Measurements from ENCODE around the gene SLC49A3.
A peak's percentile ranks its signal among the peaks of the same experiment; 100 is the strongest.

Gene SLC49A3

GRCh38 chr4:656436-657337 is 32.3 kb downstream of the SLC49A3 start:
- Mint-ChIP-seq H3K4me1 (no peaks in the 10 kb centered on the region), H3K4me3 (no peak overlapping the region), H3K9me3 (peaks cover 11% of the 10 kb centered on the region), H3K36me3 (peaks cover 11% of the 10 kb centered on the region), H3K27me3 (peaks cover 7% of the 10 kb centered on the region), H3K27ac (peak overlapping the region; percentile 74)
- DNase-seq: no peak
- CTCF ChIA-PET: no interaction called here

DNA sequence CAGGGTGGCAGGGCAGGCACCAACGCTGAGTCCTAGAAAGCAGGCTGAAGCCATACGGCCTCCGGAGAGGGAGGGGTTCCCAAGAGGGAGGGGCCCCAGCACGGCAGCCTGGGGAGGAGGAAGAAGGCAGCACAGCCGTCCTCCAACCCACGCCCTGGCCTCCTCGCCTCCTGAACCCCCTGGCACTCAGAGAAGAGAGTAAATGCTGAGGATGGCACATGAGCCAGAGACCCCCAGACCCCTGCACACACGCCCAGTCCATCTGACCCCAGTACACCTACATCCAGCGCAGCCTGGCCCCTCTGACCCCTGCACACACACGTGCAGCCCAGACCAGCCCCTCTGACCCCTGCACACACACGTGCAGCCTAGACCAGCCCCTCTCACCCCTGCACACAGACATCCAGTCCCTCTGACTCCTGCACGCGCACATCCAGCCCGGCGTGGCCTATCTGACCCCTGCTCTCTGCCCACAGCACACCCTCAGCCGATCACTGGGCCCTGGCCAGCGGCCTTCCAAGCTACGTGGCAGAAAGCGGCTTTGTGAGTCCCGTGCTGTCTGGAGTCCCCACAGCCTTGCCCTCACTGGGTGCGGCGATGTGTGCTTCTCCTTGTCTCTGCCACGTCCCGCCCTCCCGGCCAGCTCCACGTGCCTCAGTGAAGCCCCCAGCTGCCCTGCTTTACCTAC is 33.3 kb downstream of the SLC49A3 start:
- Mint-ChIP-seq H3K4me3 (no peak overlapping the region), H3K9me3 (peaks cover 11% of the 10 kb centered on the region), H3K27me3 (peaks cover 15% of the 10 kb centered on the region), H3K4me1 (no peaks in the 10 kb centered on the region), H3K27ac (no peak overlapping the region), H3K36me3 (peaks cover 9% of the 10 kb centered on the region)
- CTCF ChIA-PET: no interaction called here
- no peak for DNase-seq

- no peaks in the 10 kb centered on the region for H3K4me1 Mint-ChIP-seq
- DNase-seq: no peak
- peaks cover 8% of the 10 kb centered on the region for H3K9me3 Mint-ChIP-seq
- H3K27me3 Mint-ChIP-seq: peaks cover 18% of the 10 kb centered on the region
- H3K4me3 Mint-ChIP-seq: no peak overlapping the region
- H3K27ac Mint-ChIP-seq: no peak overlapping the region
- CTCF ChIA-PET: no interaction called here
- H3K36me3 Mint-ChIP-seq: peaks cover 7% of the 10 kb centered on the region
Observed at GRCh38 chr4:654871-655463, 34.0 kb downstream of the SLC49A3 start.

- peaks cover 5% of the 10 kb centered on the region for H3K36me3 Mint-ChIP-seq
- no peak for DNase-seq
- CTCF ChIA-PET: no interaction called here
Observed at GRCh38 chr4:654503-654845, 34.5 kb downstream of the SLC49A3 start.

DNA sequence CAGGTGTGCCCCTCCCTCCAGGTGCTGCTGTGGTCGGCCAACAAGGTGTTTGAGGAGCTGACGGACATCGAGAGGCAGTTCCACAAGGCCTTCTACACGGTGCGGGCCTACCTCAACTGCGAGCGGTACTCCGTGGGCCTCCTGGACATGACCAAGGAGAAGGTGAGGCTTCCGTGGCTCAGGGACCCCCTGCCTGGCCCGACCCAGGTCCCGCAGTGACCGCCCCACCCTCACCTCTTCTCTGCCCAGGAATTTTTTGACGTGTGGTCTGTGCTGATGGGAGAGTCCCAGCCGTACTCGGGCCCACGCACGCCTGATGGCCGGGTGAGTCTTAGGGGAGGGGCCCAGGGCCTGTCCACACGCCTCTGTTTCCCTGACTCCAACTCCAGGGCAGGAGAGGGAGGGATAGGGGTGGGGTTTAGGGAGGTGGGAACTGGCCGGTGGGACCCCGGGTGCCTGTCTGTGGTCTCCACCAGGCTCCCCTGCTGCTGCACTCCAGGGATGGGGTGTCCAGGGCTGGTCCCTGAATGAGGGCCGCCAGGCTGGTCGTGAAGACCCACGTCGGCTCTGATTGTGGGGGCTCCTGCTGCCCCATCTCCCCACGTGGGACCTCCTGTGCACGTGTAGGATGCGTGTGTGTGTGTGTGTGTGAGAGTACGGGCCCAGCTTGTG is 35.0 kb downstream of the SLC49A3 start:
- Mint-ChIP-seq H3K27me3 (peaks cover 18% of the 10 kb centered on the region), H3K9me3 (no peaks in the 10 kb centered on the region), H3K27ac (no peak overlapping the region), H3K4me1 (no peaks in the 10 kb centered on the region), H3K36me3 (peaks cover 1% of the 10 kb centered on the region), H3K4me3 (no peak overlapping the region)
- CTCF ChIA-PET: interaction anchor here (1.0 kb wide), 1 partner anchor 51 kb away, joined by 3 read pairs; no protein-coding TSS in a partner anchor
- no peak for DNase-seq

More at GRCh38 chr4:654503-654845, 34.5 kb downstream of the SLC49A3 start:
- peaks cover 5% of the 10 kb centered on the region for H3K9me3 Mint-ChIP-seq
- H3K27ac Mint-ChIP-seq: no peak overlapping the region
- H3K4me1 Mint-ChIP-seq: no peaks in the 10 kb centered on the region
- H3K4me3 Mint-ChIP-seq: no peak overlapping the region
- H3K27me3 Mint-ChIP-seq: peaks cover 18% of the 10 kb centered on the region

DNA sequence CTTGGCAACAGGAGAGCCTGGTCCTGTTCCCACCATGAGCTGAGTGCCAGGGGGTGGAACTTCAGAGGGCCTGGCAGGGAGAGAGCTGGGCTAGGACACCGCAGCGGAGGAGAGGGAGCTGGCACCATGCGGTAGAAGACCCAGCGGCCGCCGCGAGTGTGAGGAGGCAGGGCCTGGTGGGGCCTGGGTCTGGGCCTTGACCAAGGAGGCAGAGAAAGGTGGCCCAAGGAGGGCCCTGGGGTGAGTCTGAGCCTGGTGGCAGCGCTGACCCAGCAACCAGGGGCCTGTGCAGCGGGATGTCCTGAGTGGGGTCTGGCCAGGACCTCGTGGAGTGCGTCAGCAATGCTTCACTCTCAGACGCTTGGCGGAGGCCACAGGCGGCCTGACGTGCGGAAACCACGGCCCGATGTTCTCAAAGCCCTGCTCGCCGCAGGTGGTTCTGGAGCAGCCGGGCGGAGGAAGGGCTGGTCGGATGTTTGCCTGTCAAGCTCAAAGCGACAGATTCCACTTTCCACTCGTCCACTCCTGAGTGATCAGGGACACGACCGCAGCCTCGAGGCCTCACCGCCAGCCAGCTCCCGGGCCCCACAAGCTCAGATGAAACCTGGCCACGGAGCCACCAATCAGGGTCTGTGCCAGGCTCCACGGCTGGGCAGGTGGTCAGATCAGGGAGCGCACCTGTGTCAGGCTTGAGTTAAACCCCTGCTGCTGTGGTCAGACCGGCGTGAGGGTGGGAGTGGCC is 35.7 kb downstream of the SLC49A3 start:
- CTCF ChIA-PET: interaction anchor here (1.0 kb wide), 1 partner anchor 50 kb away, joined by 3 read pairs; no protein-coding TSS in a partner anchor
- Mint-ChIP-seq H3K4me1 (no peaks in the 10 kb centered on the region), H3K27me3 (peaks cover 19% of the 10 kb centered on the region), H3K36me3 (peaks cover 1% of the 10 kb centered on the region), H3K27ac (no peak overlapping the region), H3K9me3 (no peaks in the 10 kb centered on the region), H3K4me3 (no peak overlapping the region)
- no peak for DNase-seq

DNA sequence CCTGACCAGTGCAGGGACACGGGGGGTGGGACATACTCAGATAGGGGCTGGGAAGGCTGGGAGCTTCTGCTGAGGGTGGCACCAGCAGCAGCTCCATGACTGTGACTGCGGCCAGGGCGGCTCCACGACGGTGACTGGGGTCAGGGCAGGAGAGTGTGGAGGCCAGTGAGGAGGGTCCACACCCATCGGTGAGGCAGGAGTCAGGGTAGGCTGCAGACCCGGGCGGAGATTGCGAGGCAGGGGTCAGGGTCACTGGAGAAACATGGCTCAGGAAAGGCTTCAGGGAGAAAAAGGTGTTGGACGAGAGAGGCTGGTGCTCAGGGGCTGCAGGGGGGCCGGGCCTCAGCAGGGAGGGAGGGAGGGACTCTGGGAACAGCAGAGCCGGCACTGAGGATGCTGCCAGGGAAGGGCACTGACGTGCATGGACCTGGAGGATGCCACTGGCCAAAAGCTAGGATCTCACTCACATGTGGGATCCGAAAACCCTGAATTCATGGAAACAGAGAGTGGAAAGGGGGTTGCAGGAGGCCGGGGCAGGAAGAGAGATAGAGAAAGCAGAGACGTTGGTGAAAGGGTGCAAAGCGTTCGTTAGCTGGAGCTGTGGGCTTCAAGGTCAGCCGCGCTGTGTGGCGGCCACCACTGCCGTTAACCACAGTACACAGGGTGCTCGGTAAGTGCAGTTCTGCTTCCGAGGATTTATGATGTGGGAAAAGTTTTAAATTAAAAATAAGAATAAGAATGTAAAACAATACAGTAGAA is 36.9 kb downstream of the SLC49A3 start:
- Mint-ChIP-seq H3K27me3 (peaks cover 22% of the 10 kb centered on the region), H3K27ac (no peak overlapping the region), H3K4me1 (no peaks in the 10 kb centered on the region), H3K36me3 (peaks cover 1% of the 10 kb centered on the region), H3K9me3 (no peaks in the 10 kb centered on the region), H3K4me3 (no peak overlapping the region)
- DNase-seq: no peak
- CTCF ChIA-PET: no interaction called here

DNA sequence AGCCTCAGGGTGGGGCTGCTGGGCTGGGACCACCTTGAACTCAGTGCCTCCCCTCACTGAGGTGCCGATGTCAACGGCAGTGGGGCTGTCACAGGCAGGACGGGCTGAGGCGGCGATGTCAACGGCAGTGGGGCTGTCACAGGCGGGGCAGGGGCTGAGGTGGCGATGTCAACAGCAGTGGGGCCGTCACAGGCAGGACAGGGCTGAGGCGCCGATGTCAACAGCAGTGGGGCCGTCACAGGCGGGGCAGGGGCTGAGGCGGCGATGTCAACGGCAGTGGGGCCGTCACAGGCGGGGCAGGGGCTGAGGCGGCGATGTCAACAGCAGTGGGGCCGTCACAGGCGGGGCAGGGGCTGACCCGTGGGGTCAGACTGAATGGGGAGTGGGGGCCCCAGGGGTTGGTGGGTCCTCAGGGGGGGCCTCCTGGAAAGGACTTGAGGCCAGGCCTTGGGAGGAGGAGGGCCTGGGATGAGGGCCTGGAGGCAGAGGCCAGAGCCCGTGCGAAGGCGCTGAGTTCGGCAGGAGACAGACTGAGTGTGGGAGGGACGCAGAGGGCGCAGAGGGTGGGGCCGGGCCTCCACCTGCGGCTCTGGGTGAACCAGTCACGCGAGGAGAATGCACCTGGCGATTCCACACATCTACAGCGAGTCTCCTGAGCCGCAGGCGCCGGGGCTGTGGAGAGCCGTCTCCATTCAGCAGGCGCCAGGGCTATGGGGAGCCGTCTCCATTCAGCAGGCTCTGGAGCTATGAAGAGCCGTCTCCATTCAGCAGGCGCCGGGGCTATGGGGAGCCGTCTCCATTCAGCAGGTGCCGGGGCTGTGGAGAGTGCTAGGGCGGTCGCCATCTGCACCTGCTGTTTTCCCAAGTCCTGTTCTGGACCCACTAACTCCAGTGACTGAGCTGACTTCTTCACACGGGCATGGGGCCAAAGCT is 37.7 kb downstream of the SLC49A3 start:
- DNase-seq: no peak
- peaks cover 4% of the 10 kb centered on the region for H3K4me1 Mint-ChIP-seq
- peaks cover 4% of the 10 kb centered on the region for H3K36me3 Mint-ChIP-seq
- H3K27ac Mint-ChIP-seq: no peak overlapping the region
- CTCF ChIA-PET: no interaction called here
- no peak overlapping the region for H3K4me3 Mint-ChIP-seq
- peaks cover 27% of the 10 kb centered on the region for H3K27me3 Mint-ChIP-seq
- peaks cover 4% of the 10 kb centered on the region for H3K9me3 Mint-ChIP-seq

DNA sequence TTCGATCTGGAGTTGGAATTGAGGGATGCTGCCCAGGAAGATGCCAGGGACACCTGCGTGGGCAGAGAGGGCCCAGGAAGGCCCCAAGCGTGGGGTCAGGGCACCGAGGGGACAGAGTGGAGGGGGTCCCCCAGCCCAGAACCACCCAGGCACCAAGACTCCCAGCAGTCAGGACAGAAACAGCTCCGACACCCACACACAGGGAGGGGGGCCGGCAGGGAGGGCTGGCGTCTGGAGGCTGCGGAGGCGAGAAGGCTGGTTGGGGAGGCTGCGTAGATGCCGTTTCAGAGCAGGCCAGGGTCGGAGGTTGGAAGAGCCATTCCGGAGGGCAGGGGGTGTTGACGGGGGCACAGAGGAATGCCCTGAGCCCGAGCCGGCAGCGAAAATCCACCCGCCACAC is 38.5 kb downstream of the SLC49A3 start:
- H3K36me3 Mint-ChIP-seq: peaks cover 5% of the 10 kb centered on the region
- H3K27me3 Mint-ChIP-seq: peaks cover 28% of the 10 kb centered on the region
- H3K4me3 Mint-ChIP-seq: no peak overlapping the region
- peaks cover 7% of the 10 kb centered on the region for H3K9me3 Mint-ChIP-seq
- CTCF ChIA-PET: no interaction called here
- peaks cover 5% of the 10 kb centered on the region for H3K4me1 Mint-ChIP-seq
- no peak overlapping the region for H3K27ac Mint-ChIP-seq
- DNase-seq: no peak

DNA sequence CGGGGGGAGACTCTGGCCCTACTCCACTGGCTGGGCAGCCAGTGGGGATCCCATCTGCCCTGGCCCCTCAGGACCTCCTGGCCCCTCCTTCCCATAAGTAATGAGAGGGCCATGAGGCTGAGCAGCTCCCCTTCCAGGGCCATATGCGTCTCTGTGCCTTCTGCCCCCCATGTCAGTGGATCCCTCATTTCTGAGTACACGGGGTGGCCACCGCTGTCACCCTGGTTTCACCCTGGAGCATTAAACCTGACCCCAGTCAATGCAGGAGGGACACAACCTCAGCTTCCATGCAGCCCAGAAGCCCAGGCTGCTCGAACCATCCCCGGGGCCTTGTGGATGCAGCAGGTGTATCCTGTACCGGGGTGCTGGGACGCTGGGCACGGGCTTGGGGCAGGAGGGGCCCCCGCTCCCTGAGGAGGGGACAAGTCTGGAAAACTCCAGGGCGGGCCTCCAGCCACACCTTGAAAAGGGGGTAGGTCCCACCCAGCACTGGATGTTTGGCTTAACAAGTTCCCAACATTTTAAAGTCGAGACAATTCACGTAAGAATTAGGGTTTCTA is 39.1 kb downstream of the SLC49A3 start:
- H3K27ac Mint-ChIP-seq: no peak overlapping the region
- H3K9me3 Mint-ChIP-seq: peaks cover 9% of the 10 kb centered on the region
- CTCF ChIA-PET: no interaction called here
- H3K27me3 Mint-ChIP-seq: peaks cover 28% of the 10 kb centered on the region
- peaks cover 5% of the 10 kb centered on the region for H3K4me1 Mint-ChIP-seq
- peaks cover 5% of the 10 kb centered on the region for H3K36me3 Mint-ChIP-seq
- no peak for DNase-seq
- H3K4me3 Mint-ChIP-seq: no peak overlapping the region

DNA sequence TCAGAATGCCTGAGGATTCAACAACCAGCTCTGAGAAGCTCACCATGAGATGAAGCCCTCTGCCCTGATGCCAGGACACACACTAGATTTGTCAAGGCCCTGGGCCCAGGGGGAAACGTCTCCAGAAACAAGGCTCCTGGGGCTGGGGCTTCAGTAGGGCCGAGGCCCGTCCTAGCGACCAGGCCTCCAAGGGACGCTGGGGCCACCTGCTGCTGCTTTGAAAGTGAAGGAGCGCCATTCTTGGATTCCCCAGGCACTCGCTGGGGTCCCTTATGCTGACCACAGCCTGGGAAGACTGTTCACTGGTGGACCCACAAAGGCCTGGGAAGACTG is 39.7 kb downstream of the SLC49A3 start:
- CTCF ChIA-PET: no interaction called here
- Mint-ChIP-seq H3K27me3 (peaks cover 28% of the 10 kb centered on the region), H3K27ac (no peak overlapping the region), H3K4me1 (peaks cover 5% of the 10 kb centered on the region), H3K36me3 (peaks cover 5% of the 10 kb centered on the region), H3K4me3 (no peak overlapping the region), H3K9me3 (peaks cover 11% of the 10 kb centered on the region)
- no peak for DNase-seq

DNA sequence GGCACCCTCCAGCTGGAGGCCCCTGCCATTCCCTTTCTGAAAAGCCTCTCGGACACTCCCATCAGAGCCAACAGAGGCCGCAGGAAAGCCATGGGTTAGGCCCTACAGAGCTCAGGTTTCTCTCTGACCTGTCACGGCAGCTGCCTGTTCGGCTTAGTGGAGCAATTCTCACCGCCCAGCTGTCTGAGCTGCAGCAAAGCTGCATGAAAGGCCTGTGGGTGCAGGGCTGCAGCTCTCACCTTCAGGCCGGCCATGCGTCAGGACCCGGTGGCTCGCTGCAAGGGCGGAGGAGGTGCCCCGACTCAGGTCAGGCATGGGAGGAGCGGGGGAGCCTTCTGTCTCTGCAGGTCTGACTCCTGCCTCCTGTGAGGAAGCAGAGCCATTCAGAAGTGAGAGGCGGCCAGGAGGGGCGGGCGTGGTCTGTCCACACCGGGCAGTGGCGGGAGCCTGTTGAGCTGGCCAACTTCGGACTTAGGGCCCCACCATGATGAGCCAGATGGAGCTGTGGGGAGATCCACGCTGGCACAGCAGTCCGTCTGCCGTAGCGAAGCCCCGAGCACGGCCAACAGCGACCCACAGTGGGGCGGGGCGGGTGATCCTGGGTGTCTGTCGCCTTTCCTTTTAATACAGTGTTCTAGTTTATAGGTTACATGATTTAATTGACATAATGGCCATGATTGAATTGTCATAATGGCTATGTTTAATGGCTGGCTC is 40.2 kb downstream of the SLC49A3 start:
- CTCF ChIA-PET: no interaction called here
- peaks cover 28% of the 10 kb centered on the region for H3K27me3 Mint-ChIP-seq
- H3K9me3 Mint-ChIP-seq: peaks cover 11% of the 10 kb centered on the region
- H3K27ac Mint-ChIP-seq: no peak overlapping the region
- H3K36me3 Mint-ChIP-seq: peaks cover 5% of the 10 kb centered on the region
- DNase-seq: no peak
- peaks cover 5% of the 10 kb centered on the region for H3K4me1 Mint-ChIP-seq
- H3K4me3 Mint-ChIP-seq: no peak overlapping the region
